ENCODE data around the gene VPS35L.

GRCh38 chr16:19517424-19518089 lies 37.9 kb upstream of the VPS35L start:
- TF ChIP-seq EZH2 (IDR thresholded peaks at IDR 0.05; ENCODE audit: borderline replicate concordance, insufficient read depth, low read depth, low read length, poor library complexity, severe bottlenecking) = no peak
- TF ChIP-seq CTCF (IDR thresholded peaks at IDR 0.05) = no peak
